Neural cell (in vitro differentiated cells): ENCODE results near the gene QPCTL.

Experiments used
- EZH2 ChIP-seq: fragments of 200-600, 300-800 bp; shearing (Covaris generic), sonication (generic); IDR thresholded peaks from 2 replicates; pipeline ENCODE4 v1.6.1; 2014; ENCODE audit warnings: antibody characterized with exemption, low read length, borderline replicate concordance, mild to moderate bottlenecking; ENCODE audit not compliant: insufficient read depth, poor library complexity, severe bottlenecking
- RAD21 ChIP-seq: fragments of 450-650 bp; conservative IDR thresholded peaks from 2 replicates; pipeline ENCODE4 v1.6.1; 2014; ENCODE audit warnings: antibody characterized with exemption, mild to moderate bottlenecking, moderate library complexity
- TF ChIP-seq, protein P1 (sequence below): fragments of 450-650 bp; IDR thresholded peaks from 2 replicates; pipeline ENCODE4 v1.5.1; 2014; ENCODE audit warnings: antibody characterized with exemption, mild to moderate bottlenecking, moderate library complexity; ENCODE audit not compliant: poor library complexity, severe bottlenecking

DNA sequence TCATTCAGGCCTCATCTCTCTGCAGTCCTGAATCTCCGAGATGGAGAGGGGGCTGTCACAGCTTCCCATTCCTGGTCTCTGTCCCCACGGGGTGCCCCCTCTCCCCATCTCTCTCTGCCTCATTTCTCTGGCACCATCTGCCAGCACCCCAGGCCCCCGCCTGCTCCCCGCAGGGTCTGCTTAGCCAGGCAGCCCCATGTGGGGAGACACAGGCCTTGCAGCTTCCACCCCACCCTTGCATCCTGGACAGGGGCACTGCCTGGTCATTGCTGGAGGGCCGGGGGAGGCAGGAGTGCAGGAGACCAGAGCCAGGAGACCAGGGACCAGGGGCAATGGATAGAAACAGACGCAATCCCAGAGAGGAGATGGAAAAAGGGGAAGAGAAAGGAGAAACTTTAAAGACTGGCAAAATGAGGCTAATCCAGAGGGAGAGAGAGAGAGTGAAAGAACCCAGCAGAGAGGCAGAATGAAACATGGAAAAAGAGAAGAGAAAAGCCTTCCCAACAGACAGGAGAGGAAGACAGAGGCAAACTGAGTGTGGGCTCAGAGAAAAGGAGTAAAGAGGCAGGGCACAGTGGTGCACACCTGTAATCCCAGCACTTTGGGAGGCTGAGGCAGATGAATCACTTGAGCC lies 33.3 kb upstream of the QPCTL start:
- TF ChIP-seq, protein P1, sequence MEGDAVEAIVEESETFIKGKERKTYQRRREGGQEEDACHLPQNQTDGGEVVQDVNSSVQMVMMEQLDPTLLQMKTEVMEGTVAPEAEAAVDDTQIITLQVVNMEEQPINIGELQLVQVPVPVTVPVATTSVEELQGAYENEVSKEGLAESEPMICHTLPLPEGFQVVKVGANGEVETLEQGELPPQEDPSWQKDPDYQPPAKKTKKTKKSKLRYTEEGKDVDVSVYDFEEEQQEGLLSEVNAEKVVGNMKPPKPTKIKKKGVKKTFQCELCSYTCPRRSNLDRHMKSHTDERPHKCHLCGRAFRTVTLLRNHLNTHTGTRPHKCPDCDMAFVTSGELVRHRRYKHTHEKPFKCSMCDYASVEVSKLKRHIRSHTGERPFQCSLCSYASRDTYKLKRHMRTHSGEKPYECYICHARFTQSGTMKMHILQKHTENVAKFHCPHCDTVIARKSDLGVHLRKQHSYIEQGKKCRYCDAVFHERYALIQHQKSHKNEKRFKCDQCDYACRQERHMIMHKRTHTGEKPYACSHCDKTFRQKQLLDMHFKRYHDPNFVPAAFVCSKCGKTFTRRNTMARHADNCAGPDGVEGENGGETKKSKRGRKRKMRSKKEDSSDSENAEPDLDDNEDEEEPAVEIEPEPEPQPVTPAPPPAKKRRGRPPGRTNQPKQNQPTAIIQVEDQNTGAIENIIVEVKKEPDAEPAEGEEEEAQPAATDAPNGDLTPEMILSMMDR = no peak
- TF ChIP-seq RAD21 (no peak), EZH2 (no peak)
